SK-N-MC (cell line): ENCODE measurements around the gene HACE1.

Experiments used
- EZH2 ChIP-seq: fragments of 200-600 bp; sonication (generic); IDR thresholded peaks from one replicate; pipeline ENCODE4 v1.6.1; 2017; ENCODE audit warnings: antibody characterized with exemption
- POLR2AphosphoS5 ChIP-seq: IDR thresholded peaks from 2 replicates; pipeline ENCODE4 v1.6.1; 2012; ENCODE audit warnings: mild to moderate bottlenecking, low read depth, low read length, borderline replicate concordance

- TF ChIP-seq EZH2 (no peak), POLR2AphosphoS5 (no peak)
Measured at GRCh38 chr6:104711371-104711770, 148.3 kb downstream of the HACE1 start.
